Activated CD4-positive, alpha-beta T cell treated with anti-CD3 and anti-CD28 coated beads, Interleukin-2, amount 50 U/mL, for 48 hours (primary cell): ENCODE measurements around the gene MAL.
A peak's percentile ranks its signal among the peaks of the same experiment; 100 is the strongest.
"Not testable (repeated sequence)": the region's sequence is repeated elsewhere in the genome, so short reads cannot be mapped to it uniquely, and the experiment has no call there.

Experiments
- DNase-seq, 2 experiments: peaks; one replicate each; pipeline ENCODE4 v3.0.0-alpha.2; 2020

MAL gene

DNA sequence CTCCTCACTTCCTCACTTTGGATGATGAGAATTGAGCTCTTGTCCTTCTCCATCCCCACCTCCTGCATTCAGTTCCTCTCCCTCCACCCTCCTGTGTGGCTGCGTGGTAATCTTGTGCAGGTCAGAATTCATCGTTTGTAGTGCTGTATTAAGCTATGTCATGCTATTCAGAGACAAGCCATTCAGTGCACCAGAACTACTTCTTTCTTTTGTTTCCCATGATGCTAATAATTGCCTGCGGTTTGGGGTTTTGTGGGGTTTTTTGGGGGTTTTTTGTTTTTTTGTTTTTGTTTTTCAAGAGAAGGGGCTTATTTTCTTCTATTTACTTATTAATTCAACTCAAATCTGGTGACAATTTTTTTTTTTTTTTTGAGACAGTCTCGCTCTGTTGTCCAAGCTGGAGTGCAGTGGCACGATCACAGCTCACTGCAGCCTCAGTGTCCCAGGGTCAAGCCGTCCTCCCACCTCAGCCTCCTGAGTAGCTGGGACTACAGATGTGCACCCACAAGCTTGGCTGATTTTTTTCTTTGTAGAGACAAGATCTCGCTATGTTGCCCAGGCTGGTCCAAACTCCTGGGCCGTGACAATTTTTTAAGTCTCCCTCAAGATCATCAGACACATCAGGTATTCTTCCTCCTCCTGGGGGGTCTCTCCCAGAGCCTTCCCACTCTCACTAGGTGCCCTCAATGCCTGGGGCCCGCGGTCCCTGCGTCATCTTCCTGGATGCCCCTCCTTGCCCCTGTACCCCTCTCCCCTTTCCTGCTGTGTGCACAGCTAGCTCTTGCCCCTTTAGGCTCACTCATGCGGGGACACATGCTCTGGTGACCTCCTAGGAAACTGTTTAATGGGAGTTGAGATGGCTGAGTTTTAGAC lies 37.8 kb downstream of the MAL start:
- DNase-seq, result peak in 1 of 2 experiments; percentile 3

DNA sequence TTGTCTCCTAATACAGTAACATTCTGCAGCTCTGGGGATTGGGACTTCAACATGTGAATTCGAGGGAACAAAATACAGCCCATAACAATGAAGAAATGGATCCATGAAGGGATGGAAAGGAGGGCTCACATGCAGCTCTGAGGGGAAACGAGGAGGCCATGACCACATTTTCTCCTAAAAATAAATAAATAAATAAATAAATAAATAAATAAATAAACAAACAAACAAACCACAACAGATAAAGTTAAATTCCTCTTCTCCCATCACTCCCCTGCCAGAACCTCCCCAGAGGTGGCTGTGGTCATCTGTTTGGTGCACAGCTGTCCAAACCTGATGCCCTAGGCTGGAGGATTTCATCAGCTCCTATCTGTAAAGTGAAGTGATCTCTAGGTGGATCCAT lies 42.7 kb downstream of the MAL start:
- DNase-seq, result no peak

- DNase-seq, result peak in 1 of 2 experiments; percentile 2
Observed at GRCh38 chr2:95069465-95069864, 44.0 kb downstream of the MAL start.

DNA sequence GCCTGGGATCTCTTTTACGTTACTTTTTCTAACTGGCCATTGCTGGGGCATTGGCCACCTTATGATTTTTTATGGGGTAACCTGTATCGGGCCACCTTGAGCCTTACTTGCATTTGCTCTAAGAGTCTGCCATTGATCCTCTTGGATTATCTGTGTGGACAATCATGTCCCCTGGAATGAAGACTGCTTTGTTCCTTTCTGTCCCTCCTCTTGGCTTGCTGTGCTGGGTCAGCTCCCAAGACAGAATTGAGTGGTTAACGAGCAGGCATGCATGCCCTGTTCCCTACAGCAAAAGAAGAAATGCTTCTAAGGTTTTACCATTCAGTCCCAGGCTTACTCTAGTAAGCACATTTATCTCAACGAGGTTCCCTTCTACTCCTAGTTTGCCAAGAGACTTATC lies 46.3 kb downstream of the MAL start:
- DNase-seq, result no peak

- DNase-seq, result no peak
Observed at GRCh38 chr2:95072424-95072823, 46.9 kb downstream of the MAL start.

GRCh38 chr2:95073856-95074662 lies 48.6 kb downstream of the MAL start:
- DNase-seq, result peak in 1 of 2 experiments; percentile 31

GRCh38 chr2:95074663-95075439 lies 49.3 kb downstream of the MAL start:
- peak; percentile 67 to 73 for DNase-seq

GRCh38 chr2:95075440-95076132 lies 50.1 kb downstream of the MAL start:
- DNase-seq, result no peak

- DNase-seq, result peak; percentile 94 to 95
Observed at GRCh38 chr2:95076705-95077529, 51.4 kb downstream of the MAL start.

GRCh38 chr2:95077530-95077825 lies 52.0 kb downstream of the MAL start:
- DNase-seq, result no peak

GRCh38 chr2:95077861-95078603 lies 52.5 kb downstream of the MAL start:
- DNase-seq, result no peak

GRCh38 chr2:95079199-95079683 lies 53.7 kb downstream of the MAL start:
- DNase-seq, result no peak

- DNase-seq, result no peak
Observed at GRCh38 chr2:95082477-95082876, 57.0 kb downstream of the MAL start.

GRCh38 chr2:95086017-95086416 lies 60.5 kb downstream of the MAL start:
- DNase-seq, result no peak

DNA sequence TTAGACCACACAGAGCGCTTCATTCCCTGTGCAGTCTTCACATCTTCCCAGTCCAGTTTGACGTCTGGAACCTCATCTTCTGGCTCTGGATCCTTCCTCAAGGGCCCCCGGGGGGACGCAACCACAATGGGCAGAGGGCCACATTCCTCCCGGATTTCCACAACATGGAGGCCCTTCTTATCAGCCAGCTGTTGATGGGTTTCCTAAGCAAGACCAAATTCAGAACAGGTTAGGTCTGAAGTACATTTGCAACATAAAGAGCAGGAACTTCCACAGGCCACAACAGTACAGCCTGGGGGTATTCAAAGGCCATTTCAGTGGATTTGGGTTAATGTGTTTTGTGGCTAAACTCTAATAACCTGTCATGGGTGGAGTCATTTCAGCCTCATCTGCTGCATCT lies 61.9 kb downstream of the MAL start:
- no peak for DNase-seq

DNA sequence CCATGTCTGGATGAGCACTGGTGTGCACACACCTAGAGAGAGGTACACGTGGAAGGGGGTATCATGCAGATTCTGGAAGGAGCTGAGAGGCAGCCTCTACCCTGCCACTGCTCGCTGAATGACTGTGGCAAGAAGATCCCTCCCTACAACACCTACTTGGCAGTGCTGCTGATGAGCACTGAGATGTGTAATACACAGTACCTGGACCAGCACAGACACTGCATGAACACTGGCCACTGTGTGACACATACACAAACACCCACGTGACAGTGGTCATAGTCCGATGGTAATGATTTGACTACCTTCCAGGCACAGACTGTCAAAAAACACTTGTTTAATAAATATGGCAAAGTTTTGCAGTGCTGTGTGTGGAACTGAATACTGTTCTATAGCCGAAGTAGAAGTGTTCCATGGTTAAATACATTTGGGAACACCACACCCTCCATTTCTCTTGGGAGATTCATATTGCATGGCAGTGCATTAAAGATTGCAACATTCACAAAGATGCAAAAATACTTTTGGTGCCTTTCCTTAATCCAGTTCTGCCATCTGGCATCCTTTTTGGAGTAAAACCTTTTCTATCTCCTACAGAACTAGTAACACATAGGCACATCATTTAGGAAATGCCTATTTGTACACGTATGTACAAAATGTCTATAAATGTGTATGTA lies 66.5 kb downstream of the MAL start:
- DNase-seq, result no peak

DNA sequence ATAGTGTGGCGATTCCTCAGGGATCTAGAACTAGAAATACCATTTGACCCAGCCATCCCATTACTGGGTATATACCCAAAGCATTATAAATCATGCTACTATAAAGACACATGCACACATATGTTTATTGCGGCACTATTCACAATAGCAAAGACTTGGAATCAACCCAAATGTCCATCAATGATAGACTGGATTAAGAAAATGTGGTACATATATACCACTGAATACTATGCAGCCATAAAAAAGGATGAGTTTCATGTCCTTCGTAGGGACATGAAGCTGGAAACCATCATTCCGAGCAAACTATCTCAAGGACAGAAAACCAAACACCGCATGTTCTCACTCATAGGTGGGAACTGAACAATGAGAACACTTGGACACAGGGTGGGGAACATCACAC lies 72.8 kb downstream of the MAL start:
- not testable (repeated sequence) for DNase-seq

DNA sequence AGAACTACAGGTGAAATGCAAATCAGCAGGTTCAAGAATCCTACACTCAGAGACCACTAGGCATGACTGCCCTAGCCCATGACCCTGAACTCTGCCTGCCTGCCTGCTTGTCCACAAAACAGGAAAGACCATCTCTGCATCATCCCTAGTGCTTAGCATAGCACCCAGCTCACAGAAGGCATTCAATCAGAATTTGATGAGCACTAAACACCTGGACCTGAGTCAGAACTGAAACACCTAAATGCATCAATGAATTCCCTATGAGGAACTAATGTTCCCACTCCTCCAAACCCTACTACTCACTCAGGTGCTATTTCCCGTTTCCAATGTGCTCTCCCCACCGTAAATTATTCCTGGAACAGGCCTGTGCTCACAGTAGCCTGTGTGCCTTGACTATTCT lies 74.4 kb downstream of the MAL start:
- no peak for DNase-seq
